NT2/D1 (cell line): ENCODE results near the gene FMN2.

ENCODE experiments used
- SUZ12 ChIP-seq: IDR thresholded peaks from 2 replicates; pipeline ENCODE4 v1.6.1; 2011; ENCODE audit not compliant: insufficient read length, insufficient read depth; ENCODE audit errors: extremely low read depth
- YY1 ChIP-seq: IDR thresholded peaks from 2 replicates; pipeline ENCODE4 v1.6.1; 2011; ENCODE audit not compliant: insufficient read length, insufficient read depth
- ZNF274 ChIP-seq: IDR thresholded peaks from 2 replicates; pipeline ENCODE4 v1.6.1; 2011; ENCODE audit warnings: mild to moderate bottlenecking, low read depth, low read length

- TF ChIP-seq ZNF274, result no peak
- TF ChIP-seq YY1, result no peak
- TF ChIP-seq SUZ12, result no peak
Observed at GRCh38 chr1:240362826-240363225, 271.1 kb downstream of the FMN2 start.
